MM.1S (cell line): ENCODE data around the gene COBLL1.

Experiments
- EZH2phosphoT487 ChIP-seq: fragments of 300-600 bp; sonication (generic); IDR thresholded peaks from 2 replicates; pipeline ENCODE4 v1.6.1; 2018; ENCODE audit warnings: antibody characterized with exemption, low read length
- TF ChIP-seq, protein P1 (sequence below): fragments of 300-600 bp; sonication (generic); IDR thresholded peaks from 2 replicates; pipeline ENCODE4 v1.5.1; 2016; ENCODE audit warnings: antibody characterized with exemption, low read length, mixed read lengths

DNA sequence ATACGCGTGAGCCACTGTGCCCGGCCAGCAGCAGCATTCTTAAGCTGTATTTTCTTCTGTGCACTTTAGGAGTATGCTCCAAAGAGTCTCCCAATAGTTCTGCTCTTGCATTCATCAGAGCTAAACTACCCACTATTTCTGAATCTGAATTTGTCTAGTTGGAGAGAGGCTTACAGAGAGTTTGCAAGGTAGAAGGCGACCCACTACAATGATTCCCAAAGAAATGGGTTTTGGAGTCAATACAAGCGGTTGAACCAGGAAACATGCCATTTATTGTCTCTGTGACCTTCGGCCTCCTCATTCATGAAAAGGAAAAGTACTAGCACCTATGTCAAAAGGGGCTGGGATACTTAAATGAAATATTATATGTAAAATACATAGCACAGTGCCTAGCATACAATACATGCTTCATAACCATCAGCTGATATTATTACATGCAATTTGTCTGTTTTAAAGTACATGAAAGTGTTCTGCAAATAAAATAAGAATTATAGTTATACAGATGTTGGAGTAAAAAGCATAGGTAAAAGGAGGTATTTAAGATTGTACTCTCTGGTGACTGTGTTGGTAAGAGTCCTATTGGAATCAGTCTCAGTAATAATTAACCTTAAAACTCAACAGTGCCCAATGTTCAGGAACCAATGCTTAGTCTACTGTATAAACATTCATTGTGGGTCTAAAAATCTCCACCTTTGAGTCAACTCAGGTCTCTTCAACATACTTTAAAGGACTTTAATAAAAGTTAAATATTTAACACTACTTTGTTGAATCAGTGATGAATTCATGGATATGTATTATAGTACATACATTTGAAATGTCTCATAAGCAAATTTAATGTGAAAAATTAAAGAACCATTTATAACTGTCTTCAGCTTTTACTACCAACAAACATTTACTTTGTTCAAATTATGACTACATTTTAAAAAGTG is 130.5 kb downstream of the COBLL1 start:
- TF ChIP-seq, protein P1, sequence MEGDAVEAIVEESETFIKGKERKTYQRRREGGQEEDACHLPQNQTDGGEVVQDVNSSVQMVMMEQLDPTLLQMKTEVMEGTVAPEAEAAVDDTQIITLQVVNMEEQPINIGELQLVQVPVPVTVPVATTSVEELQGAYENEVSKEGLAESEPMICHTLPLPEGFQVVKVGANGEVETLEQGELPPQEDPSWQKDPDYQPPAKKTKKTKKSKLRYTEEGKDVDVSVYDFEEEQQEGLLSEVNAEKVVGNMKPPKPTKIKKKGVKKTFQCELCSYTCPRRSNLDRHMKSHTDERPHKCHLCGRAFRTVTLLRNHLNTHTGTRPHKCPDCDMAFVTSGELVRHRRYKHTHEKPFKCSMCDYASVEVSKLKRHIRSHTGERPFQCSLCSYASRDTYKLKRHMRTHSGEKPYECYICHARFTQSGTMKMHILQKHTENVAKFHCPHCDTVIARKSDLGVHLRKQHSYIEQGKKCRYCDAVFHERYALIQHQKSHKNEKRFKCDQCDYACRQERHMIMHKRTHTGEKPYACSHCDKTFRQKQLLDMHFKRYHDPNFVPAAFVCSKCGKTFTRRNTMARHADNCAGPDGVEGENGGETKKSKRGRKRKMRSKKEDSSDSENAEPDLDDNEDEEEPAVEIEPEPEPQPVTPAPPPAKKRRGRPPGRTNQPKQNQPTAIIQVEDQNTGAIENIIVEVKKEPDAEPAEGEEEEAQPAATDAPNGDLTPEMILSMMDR: no peak
- no peak for TF ChIP-seq EZH2phosphoT487
